Stomach smooth muscle (tissue), 2 donors: ENCODE measurements around the gene OGT.

Source experiments
- H3K27ac ChIP-seq: one replicate; pipeline ENCODE4 v1.7.0; 2013; ENCODE audit warnings: mild to moderate bottlenecking, low read length, inconsistent platforms
- H3K27me3 ChIP-seq, 2 donors: one replicate each; pipeline ENCODE4 v1.7.0; 2013; ENCODE audit warnings: low read length in 2 of 2; ENCODE audit not compliant: insufficient read depth in 2 of 2, control insufficient read depth in 1 of 2
- H3K36me3 ChIP-seq, 2 donors: one replicate each; pipeline ENCODE4 v1.7.0; 2013; ENCODE audit warnings: low read length in 2 of 2; ENCODE audit not compliant: control insufficient read depth in 2 of 2, insufficient read depth in 2 of 2
- H3K4me1 ChIP-seq: one replicate; pipeline ENCODE4 v1.7.0; 2013; ENCODE audit warnings: low read length; ENCODE audit not compliant: control insufficient read depth, insufficient read depth
- H3K4me3 ChIP-seq, 2 donors: one replicate each; pipeline ENCODE4 v1.7.0; 2013; ENCODE audit warnings: low read length in 2 of 2
- H3K9ac ChIP-seq, 2 donors: one replicate each; pipeline ENCODE4 v1.7.0; 2013; ENCODE audit warnings: low read length in 2 of 2, mild to moderate bottlenecking in 1 of 2
- H3K9me3 ChIP-seq, 2 donors: one replicate each; pipeline ENCODE4 v1.7.0; 2013; ENCODE audit warnings: low read length in 2 of 2; ENCODE audit not compliant: control insufficient read depth in 2 of 2
- donor health status: healthy.
- donor health status: Pancreatic carcinoma.

OGT gene

DNA sequence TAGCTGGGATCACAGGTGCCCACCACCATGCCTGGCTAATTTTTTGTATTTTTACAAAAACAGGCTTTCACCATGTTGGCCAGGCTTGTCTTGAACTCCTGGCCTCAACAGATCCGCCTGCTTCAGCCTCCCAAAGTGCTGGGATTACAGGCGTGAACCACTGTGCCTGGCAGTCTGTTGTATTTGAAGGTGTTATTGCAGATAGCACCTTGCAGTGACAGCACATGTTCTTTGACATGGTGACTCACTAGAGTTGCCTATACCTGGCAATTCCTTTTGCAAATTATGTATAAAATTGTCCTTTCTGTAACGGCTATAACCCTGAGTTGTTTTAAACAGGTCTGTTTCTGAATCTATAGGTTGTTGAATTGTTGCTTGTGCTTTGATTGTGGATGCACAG is 7.9 kb downstream of the OGT start:
- no peaks in the 10 kb centered on the region for H3K27me3 ChIP-seq
- no peaks in the 10 kb centered on the region for H3K9me3 ChIP-seq
- no peaks in the 10 kb centered on the region for H3K4me1 ChIP-seq
- no peak overlapping the region for H3K4me3 ChIP-seq
- no peak overlapping the region for H3K9ac ChIP-seq
- no peak overlapping the region for H3K27ac ChIP-seq
- H3K36me3 ChIP-seq: peaks cover 0 to 8% of the 10 kb centered on the region in 2 donors

DNA sequence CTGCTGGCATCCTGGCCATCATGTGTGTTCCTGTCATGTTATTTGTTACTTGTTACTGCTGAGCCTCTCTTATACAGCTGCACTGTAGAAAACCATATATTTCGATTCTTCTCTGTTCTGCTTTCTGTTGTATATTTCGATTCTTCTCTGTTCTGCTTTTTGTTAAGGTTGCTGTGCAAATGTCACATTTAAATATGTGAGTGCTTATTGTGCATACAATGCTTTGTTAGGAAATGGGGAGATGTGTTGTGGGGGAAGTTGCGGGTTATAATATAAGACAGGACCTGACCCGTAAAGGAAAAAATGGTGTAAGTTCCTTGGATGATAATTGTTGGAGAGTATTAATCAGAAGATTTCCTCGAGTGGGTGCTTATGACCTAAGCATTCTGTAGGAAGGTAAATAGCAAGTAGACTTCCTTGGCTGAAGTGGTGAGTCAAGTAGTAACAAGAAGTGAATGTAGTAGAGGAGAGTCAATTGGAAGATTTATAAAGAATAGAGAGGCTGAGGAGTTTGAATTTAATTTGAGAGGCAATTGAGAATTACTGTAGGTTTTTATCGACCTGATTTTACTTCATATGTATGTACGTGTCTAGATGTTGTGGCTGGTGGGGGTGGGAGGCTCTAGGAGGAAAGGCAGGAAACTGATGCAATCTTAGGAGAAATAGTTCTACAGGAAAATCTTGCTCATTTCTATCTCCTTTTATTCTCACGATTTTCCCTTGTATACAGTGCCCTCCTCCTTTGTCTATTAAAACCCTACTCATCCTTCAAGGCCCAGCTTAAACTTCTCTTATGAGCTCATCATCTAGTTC is 8.5 kb downstream of the OGT start:
- H3K4me3 ChIP-seq: no peak overlapping the region
- H3K36me3 ChIP-seq: peaks cover 0 to 8% of the 10 kb centered on the region in 2 donors
- no peaks in the 10 kb centered on the region for H3K27me3 ChIP-seq
- H3K27ac ChIP-seq: no peak overlapping the region
- no peak overlapping the region for H3K9ac ChIP-seq
- no peaks in the 10 kb centered on the region for H3K4me1 ChIP-seq
- H3K9me3 ChIP-seq: no peaks in the 10 kb centered on the region

GRCh38 chrX:71542411-71542810 is 9.5 kb downstream of the OGT start:
- Histone ChIP-seq H3K27me3 (no peaks in the 10 kb centered on the region), H3K36me3 (peaks cover 2 to 17% of the 10 kb centered on the region in 2 donors), H3K4me3 (no peak overlapping the region), H3K27ac (no peak overlapping the region), H3K9ac (no peak overlapping the region), H3K4me1 (no peaks in the 10 kb centered on the region), H3K9me3 (no peaks in the 10 kb centered on the region)

GRCh38 chrX:71542825-71543224 is 9.9 kb downstream of the OGT start:
- Histone ChIP-seq H3K4me3 (no peak overlapping the region), H3K27ac (no peak overlapping the region), H3K9me3 (no peaks in the 10 kb centered on the region), H3K4me1 (no peaks in the 10 kb centered on the region), H3K9ac (no peak overlapping the region), H3K36me3 (peaks cover 2 to 17% of the 10 kb centered on the region in 2 donors), H3K27me3 (no peaks in the 10 kb centered on the region)

DNA sequence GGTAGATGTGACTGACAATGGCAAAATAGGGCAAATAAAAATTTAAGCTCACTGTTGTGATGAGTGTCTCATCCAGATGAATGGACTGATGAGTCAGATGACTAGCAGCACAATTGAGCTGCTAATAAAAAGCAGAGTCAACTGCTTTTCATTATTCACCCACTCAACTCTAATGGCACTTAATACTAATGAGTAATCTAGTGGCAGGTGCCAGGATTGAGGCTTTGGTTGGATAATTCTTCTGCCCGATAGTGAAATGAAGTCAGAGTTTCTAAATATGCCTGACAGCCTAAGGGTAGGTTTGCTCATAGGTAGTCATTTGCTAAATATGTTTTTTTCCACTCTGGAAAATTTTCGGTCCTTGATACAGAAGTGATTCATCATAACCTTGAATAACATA is 10.4 kb downstream of the OGT start:
- Histone ChIP-seq H3K4me1 (no peaks in the 10 kb centered on the region), H3K27ac (no peak overlapping the region), H3K4me3 (no peak overlapping the region), H3K9me3 (no peaks in the 10 kb centered on the region), H3K27me3 (no peaks in the 10 kb centered on the region), H3K36me3 (peaks cover 2 to 17% of the 10 kb centered on the region in 2 donors), H3K9ac (no peak overlapping the region)

- no peaks in the 10 kb centered on the region for H3K27me3 ChIP-seq
- H3K9me3 ChIP-seq: no peaks in the 10 kb centered on the region
- H3K27ac ChIP-seq: no peak overlapping the region
- H3K4me1 ChIP-seq: no peaks in the 10 kb centered on the region
- peaks cover 2 to 21% of the 10 kb centered on the region in 2 donors for H3K36me3 ChIP-seq
- no peak overlapping the region for H3K4me3 ChIP-seq
- H3K9ac ChIP-seq: no peak overlapping the region
Observed at GRCh38 chrX:71545364-71545763, 12.5 kb downstream of the OGT start.

- Histone ChIP-seq H3K9me3 (no peaks in the 10 kb centered on the region), H3K36me3 (peaks cover 2 to 21% of the 10 kb centered on the region in 2 donors), H3K4me3 (no peak overlapping the region), H3K27ac (no peak overlapping the region), H3K9ac (no peak overlapping the region), H3K27me3 (no peaks in the 10 kb centered on the region), H3K4me1 (no peaks in the 10 kb centered on the region)
Observed at GRCh38 chrX:71546879-71547278, 14.0 kb downstream of the OGT start.

DNA sequence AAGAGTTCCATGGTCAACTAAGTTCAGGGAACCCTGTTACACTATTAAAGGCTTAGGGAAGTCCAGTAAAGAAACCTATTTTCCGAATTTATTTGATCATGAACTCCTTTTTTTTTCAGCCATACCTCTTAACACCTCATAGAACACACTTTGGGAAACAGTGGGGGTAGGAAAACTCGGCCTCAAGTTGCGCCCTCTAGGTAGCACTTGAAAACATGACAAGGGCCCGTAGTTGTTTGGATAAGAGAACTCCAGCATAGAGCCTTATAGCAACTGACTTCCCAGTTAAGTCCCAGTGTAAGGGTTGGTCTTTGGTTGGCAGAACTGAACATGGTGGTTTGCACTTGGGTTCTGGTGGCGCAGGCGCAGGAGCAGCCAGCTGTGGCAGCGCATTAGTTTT is 14.4 kb downstream of the OGT start:
- no peak overlapping the region for H3K9ac ChIP-seq
- H3K4me1 ChIP-seq: no peaks in the 10 kb centered on the region
- H3K27ac ChIP-seq: no peak overlapping the region
- H3K9me3 ChIP-seq: no peaks in the 10 kb centered on the region
- H3K36me3 ChIP-seq: peaks cover 3 to 21% of the 10 kb centered on the region in 2 donors
- H3K27me3 ChIP-seq: no peaks in the 10 kb centered on the region
- H3K4me3 ChIP-seq: no peak overlapping the region

DNA sequence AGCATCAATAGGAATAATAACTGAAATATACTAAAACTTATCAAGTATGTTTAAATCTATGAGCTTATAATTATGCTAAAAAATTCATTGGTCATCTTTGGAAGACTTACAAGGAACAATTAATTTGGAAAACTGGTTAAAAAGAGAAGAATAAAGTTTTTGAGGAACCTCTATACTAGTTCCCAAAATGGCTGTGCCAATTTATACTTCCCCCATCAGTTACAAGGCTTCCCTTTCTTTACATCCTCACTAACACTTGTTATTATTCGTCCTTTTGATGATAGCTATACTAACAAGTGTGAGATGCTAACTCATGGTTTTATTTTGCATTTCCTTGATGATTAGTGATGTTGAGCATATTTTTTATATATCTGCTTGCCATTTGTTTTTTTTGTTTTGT is 17.1 kb downstream of the OGT start:
- Histone ChIP-seq H3K27ac (no peak overlapping the region), H3K9me3 (no peaks in the 10 kb centered on the region), H3K4me3 (no peak overlapping the region), H3K36me3 (peaks cover 4 to 18% of the 10 kb centered on the region in 2 donors), H3K9ac (no peak overlapping the region), H3K4me1 (no peaks in the 10 kb centered on the region), H3K27me3 (no peaks in the 10 kb centered on the region)

DNA sequence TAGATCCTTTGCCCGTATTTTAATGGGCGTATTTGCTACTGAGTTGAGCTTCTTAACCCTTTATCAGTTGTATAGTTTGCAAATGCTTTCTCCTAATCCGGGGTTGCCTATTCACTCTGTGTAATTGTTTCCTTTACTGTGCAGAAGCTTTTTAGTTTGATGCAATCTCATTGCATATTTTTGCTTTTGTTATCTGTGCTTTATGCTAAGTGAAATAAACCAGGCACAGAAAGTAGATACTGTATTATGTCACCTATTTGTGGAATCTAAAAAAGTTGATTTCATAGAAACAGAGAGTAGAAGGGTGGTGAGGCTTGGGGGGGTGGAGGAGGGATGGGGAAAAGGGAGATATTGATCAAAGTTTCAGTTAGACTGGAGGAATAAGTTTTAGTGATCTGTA is 17.7 kb downstream of the OGT start:
- H3K9ac ChIP-seq: no peak overlapping the region
- no peak overlapping the region for H3K4me3 ChIP-seq
- no peak overlapping the region for H3K27ac ChIP-seq
- H3K27me3 ChIP-seq: no peaks in the 10 kb centered on the region
- H3K36me3 ChIP-seq: peaks cover 4 to 21% of the 10 kb centered on the region in 2 donors
- no peaks in the 10 kb centered on the region for H3K9me3 ChIP-seq
- H3K4me1 ChIP-seq: no peaks in the 10 kb centered on the region

DNA sequence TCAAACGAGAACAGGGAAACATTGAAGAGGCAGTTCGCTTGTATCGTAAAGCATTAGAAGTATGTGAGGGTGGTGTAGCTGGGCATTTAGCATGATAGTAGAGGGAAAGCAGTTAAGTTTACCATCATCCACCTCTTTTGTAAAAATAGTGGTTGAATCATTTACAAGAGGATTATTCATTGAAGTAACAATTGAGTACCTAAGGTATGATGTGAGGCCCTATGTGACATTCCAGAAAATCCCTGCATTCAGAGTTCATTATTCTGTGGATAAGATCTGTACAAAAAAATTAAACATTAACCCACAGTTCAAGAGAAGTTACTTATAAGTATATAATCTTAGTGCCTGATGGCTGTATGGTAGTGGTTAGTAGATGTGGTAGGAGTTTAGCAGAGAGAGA is 23.1 kb downstream of the OGT start:
- Histone ChIP-seq H3K9ac (no peak overlapping the region), H3K4me1 (no peaks in the 10 kb centered on the region), H3K27me3 (no peaks in the 10 kb centered on the region), H3K36me3 (peaks cover 7 to 35% of the 10 kb centered on the region in 2 donors), H3K9me3 (no peaks in the 10 kb centered on the region), H3K4me3 (no peak overlapping the region), H3K27ac (no peak overlapping the region)
